Hypothalamus (tissue), 51 donors: ENCODE data around the gene PHKB.
"Not testable (repeated sequence)": the region's sequence is repeated elsewhere in the genome, so short reads cannot be mapped to it uniquely, and the experiment has no call there.

Experiments
- DNase-seq, 51 donors: peaks; one replicate each; lab custom pipeline; 2025; lab: John Stamatoyannopoulos, UW

Gene PHKB

DNA sequence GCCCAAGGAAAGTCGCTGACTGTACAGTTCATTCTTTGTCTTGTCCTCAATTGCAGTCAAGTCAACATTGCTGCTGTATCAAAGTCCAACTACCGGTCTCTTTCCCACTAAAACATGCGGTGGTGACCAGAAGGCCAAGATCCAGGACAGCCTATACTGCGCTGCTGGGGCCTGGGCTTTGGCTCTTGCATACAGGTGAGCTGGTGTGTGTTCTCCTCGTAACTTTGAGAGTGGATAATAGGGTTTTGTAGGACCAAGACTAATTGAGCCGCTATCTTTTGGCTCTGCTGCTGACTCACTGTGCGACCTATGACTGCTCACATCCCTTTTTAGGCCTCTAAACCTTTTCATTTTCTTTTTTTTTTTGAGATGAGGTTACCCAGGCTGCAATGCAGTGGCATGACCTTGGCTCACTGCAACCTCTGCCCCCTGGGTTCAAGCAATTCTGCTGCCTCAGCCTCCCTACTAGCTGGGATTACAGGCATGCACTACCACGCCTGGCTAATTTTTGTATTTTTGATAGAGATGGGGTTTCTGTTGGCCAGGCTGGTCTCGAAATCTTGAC lies 38.7 kb downstream of the PHKB start:
- no peak for DNase-seq

DNA sequence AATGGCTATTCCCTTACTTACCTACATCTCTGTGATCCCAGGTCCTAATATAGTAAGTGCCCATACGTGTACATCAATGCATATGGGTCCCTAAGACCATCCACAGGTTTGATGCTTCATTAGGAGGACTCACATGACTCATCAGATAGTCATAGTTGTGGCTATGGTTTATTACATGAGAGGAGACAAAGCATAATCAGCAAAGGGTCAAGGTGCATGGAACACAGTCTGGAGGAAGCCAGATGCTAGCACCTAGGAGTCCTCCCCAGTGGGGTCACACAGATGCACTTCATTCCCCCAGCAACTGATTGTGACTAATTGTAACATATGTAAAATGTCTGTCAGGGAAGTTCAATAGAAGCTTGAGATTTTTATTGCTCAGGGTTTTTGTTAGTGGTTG lies 42.8 kb downstream of the PHKB start:
- no peak for DNase-seq

- DNase-seq = no peak
Measured at GRCh38 chr16:47504599-47504998, 43.5 kb downstream of the PHKB start.

GRCh38 chr16:47506800-47507199 lies 45.7 kb downstream of the PHKB start:
- DNase-seq = no peak

- DNase-seq = no peak
Measured at GRCh38 chr16:47507701-47508100, 46.6 kb downstream of the PHKB start.

- DNase-seq = no peak
Measured at GRCh38 chr16:47511882-47512281, 50.8 kb downstream of the PHKB start.

DNA sequence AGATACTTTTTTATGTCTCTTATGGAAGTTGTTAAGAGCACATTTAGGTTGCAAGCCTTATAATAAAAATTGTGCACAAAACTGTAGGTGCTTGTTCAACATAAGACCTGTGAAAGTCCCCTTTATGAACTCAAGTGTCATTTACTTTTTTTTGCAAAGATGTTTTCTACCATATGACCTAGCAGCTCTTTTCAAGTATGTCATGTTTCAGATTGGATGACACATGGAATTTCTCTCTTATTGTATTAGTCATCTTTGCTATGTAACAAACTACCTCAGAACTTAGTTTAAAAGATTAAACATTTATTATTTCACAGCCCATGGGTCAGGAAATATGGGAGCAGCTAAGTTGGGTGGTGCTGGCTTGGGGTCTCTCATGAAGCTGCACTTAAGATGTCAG lies 57.9 kb downstream of the PHKB start:
- DNase-seq = no peak

GRCh38 chr16:47519546-47519945 lies 58.4 kb downstream of the PHKB start:
- no peak for DNase-seq

GRCh38 chr16:47519996-47520679 lies 59.0 kb downstream of the PHKB start:
- DNase-seq = no peak

DNA sequence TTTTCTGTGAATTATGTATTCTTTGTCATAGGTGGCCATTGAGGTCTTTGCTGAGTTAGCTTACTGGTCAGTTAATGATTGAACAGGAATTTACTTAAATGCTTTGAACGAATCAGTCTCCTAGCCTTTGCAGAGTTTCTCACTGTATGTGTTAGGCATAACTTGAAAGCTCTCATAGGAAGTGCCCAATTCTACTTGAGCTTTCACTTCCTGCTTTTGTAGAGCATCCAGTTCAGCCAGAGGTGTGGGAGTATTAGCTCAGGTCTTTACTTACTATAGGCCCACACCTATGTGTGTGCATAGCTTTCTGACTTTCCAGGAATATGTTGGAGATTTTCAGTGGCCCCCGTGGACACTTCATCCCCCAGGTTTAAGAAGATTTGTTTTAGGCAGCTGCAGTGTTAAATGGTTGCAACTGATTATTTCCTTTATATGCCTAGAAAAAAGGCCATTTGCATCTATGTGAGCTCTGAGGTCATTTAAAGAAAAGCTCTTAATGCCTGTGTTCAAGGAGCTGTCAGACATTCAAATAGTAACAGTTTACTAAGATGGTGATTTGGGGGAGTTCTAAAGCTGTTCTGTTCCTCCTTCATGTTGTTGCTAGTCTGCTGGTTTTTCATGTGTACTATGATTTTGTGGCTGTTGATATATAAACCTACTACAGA lies 62.3 kb downstream of the PHKB start:
- no peak for DNase-seq

DNA sequence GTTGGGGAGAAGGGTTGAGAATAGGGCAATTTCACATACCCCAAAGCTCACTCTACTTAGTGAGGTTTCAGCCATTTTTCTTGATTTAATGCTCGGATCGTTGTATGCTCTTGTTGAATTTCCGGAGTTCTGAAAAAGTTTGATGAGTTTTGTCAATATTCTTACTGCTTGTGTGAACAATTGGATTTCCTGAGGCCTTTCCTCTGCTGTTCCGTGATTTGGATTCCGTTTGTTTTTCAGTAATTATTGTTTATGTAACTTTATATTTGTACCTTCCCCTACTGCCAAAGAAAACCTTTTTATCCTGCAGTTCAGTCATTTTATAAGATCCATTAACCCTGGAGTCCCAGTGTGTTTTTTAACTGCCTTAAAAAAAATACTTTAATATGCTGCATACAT lies 62.9 kb downstream of the PHKB start:
- DNase-seq = no peak

GRCh38 chr16:47528431-47528830 lies 67.3 kb downstream of the PHKB start:
- no peak for DNase-seq

GRCh38 chr16:47533744-47534292 lies 72.7 kb downstream of the PHKB start:
- peak in 1 of 51 donors; percentile 3 for DNase-seq

DNA sequence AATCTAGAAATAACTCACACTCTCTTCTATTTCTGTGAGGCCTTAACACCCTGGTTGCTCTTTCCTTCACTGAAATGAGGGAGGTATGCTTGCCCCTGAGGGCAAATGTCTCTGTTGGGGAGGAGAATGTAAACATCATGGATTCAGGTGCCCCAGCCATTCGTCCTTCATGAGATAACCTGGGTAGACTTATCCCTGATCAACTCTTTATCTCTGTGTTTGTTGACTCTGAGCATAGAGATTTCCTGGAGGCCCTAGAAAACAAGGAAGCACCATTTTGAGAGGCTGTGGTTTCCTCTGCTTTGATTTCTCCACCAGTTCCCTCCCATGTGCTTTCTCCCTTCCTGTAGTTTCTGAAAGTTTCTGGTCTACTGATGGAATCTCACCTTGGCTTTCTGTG lies 77.3 kb downstream of the PHKB start:
- DNase-seq = no peak

DNA sequence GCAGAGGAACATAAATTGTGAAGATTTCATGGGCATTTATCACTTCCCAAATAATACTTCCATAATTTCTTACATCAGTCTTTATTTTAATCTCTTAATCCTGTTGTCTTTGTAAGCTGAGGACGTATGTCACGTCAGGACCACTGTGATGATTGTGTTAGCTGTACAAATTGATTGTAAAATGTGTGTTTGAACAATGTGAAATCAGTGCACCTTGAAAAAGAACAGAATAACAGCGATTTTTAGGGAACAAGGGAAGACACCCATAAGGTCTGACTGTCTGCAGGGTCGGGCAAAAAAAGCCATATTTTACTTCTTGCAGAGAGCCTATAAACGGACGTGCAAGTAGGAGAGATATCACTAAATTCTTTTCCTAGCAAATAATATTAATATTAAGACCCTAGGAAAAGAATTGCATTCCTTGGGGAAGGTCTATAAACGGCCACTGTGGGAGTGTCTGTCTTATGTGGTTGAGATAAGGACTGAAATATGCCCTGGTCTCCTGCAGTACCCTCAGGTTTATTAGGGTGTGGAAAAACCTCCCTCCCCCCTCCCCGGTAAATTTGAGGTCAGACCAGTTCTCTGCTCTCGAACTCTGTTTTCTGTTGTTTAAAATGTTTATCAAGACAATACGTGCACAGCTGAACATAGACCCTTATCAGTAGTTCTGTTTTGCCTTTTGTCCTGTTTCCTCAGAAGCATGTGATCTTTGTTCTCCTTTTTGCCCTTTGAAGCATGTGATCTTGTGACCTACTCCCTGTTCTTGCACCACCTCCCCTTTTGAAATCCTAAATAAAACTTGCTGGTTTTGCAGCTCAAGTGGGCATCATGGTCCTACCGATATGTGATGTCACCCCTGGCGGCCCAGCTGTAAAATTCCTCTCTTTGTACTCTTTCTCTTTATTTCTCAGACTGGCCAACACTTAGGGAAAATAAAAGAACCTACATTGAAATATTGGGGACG lies 78.9 kb downstream of the PHKB start:
- DNase-seq = not testable (repeated sequence)

DNA sequence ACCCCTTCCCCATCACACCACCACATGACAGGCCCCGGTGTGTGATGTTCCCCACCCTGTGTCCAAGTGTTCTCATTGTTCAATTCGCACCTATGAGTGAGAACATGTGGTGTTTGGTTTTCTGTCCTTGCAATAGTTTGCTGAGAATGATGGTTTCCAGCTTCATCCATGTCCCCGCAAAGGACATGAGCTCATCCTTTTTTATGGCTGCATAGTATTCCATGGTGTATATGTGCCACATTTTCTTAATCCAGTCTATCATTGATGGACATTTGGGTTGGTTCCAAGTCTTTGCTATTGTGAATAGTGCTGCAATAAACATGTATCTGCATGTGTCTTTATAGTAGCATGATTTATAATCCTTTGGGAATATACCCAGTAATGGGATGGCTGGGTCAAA lies 80.0 kb downstream of the PHKB start:
- DNase-seq = not testable (repeated sequence)

DNA sequence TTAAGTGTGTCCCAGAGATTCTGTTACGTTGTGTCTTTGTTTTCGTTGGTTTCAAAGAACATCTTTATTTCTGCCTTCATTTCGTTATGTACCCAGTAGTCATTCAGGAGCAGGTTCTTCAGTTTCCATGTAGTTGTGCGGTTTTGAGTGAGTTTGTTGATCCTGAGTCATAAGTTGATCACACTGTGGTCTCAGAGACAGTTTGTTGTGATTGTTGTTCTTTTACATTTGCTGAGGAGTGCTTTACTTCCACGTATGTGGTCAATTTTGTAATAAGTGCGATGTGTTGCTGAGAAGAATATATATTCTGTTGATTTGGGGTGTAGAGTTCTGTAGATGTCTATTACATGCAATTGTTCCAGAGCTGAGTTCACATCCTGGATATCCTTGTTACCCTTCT lies 83.1 kb downstream of the PHKB start:
- DNase-seq = not testable (repeated sequence)

DNA sequence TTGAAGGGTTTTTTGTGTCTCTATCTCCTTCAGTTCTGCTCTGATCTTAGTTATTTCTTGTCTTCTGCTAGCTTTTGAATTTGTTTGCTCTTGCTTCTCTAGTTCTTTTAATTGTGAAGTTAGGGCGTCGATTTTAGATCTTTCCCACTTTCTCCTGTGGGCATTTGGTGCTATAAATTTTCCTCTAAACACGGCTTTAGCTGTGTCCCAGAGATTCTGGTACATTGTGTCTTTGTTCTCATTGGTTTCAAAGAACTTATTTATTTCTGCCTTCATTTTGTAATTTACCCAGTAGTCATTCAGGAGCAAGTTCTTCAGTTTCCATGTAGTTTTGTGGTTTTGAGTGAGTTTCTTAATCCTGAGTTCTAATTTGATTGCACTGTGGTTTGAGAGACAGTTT lies 90.1 kb downstream of the PHKB start:
- DNase-seq = not testable (repeated sequence)

- DNase-seq = not testable (repeated sequence)
Measured at GRCh38 chr16:47551767-47552166, 90.6 kb downstream of the PHKB start.

DNA sequence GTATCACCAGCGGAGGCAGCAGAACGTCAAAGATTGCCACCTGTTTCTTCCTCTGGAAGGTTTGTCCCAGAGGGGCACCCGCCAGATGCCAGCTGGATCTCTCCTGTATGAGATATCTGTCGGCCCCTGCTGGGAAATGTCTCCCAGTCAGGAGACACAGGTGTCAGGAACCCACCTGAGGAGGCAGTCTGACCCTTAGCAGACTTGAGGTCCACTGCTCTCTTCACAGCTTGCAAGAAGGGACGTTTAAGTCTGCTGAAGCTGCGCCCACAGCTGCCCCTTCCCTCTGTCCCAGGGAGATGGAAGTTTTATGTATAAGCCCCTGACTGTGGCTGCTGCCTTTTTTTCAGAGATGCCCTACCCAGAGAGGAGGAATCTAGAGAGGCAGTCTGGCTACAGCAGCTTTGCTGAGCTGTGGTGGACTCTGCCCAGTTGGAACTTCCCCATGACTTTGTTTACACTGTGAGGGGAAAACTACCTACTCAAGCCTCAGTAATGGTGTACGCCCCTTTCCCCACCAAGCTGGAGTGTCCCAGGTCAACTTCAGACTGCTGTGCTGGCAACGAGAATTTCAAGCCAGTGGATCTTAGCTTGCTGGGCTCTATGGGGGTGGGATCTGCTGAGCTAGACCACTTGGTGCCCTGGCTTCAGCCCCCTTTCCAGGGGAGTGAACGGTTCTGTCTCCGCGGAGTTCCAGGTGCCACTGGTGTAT lies 92.9 kb downstream of the PHKB start:
- no peak for DNase-seq
